A673 (cell line): ENCODE data around the gene EXOC6B.

Source experiments
- CTCF ChIP-seq: fragments of 300-800, 200-600 bp; sonication (generic); conservative IDR thresholded peaks from 2 replicates; pipeline ENCODE4 v1.5.1; 2017; ENCODE audit warnings: low read depth, mild to moderate bottlenecking, antibody characterized with exemption, low read length, moderate library complexity, mixed read lengths
- EZH2 ChIP-seq: fragments of 200-600 bp; sonication (generic); IDR thresholded peaks from 2 replicates; pipeline ENCODE4 v1.6.1; 2017; ENCODE audit warnings: borderline replicate concordance, low read depth, mild to moderate bottlenecking, mixed read lengths, antibody characterized with exemption, low read length; ENCODE audit not compliant: poor library complexity, severe bottlenecking

- TF ChIP-seq CTCF (no peak), EZH2 (no peak)
Measured at GRCh38 chr2:72389447-72389846, 436.4 kb downstream of the EXOC6B start.
